ENCODE measurements around the gene FAM174B.

The FAM174B gene

DNA sequence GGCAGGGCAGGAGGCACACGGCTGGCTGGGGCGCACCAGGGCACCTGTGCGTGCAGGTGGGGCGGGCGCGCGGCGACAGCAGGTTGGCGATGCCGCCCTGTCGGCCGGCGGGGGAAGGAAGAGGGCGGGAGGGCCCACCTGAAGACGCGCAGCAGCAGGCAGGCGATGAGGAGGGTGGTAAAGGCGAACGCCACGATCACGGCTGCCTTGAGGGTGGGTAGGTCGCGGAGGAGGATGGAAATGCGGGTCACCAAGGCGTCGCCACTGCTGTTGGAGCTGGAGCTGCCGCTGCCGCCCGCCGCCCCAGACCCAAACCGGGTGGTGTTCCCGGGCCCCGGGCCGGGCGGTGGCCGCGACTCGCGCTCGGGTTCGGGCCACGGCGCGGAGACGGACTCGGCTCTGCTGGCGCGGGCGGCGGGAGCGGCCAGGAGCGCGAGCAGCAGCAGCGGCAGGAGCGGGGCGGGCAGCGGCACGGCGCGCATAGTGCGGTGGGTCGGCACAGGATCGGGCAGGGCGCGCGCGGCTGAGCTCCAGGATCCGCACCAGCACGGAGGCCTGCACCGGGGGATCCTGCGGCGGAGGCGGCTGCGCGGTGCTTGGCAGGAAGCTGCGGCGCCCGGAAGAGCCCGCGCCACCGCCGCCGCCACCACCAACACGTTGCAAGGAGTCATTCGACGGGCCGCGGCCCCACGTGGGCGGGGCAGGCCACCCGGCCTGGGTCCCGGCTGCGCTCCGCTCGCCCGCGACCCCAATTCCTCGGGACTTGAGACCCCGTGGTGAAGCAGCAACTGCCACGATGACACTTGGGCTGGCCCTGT is at the start of gene FAM174B:
Gene FAM174B (minus strand): TSS at position 598 of the 818 bp plus-strand sequence.
- peaks cover 26% of the 10 kb centered on the region for H3K27me3 Mint-ChIP-seq

DNA sequence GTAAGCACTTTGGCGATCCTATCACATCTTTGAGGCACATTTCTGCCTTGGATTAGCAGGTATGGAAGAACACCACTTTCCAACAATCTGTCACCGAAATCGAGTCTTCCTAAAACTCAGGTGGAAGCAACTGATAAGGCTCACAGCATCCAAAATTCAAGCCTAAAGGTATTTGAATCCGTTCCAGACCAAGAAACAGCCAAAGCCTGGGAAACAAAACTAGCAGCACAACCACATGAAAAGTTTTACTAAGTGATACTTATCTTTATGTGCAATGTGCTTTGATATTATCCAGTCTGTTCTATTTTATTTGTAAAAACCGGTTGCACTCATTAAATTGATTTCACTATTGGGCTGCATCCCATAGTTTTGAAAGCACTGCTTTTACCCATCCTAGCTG is 40.5 kb upstream of the FAM174B start:
- no peak overlapping the region for H3K4me3 Mint-ChIP-seq
- peaks cover 2% of the 10 kb centered on the region for H3K9me3 Mint-ChIP-seq
- DNase-seq (ENCODE audit: low spot score in 2 of 2) (no peak), ATAC-seq (ENCODE audit: low read depth) (no peak)
- no peak overlapping the region for H3K27ac Mint-ChIP-seq
- H3K36me3 Mint-ChIP-seq: peaks cover 4% of the 10 kb centered on the region
- peaks cover 6% of the 10 kb centered on the region for H3K27me3 Mint-ChIP-seq
- H3K4me1 Mint-ChIP-seq: peaks cover 2% of the 10 kb centered on the region

More for the DNA sequence above, at the start of gene FAM174B:
- Mint-ChIP-seq H3K36me3 (peaks cover 2% of the 10 kb centered on the region), H3K4me3 (peak within 1 kb of the TSS; percentile 47), H3K27ac (no peak within 1 kb of the TSS), H3K4me1 (no peaks in the 10 kb centered on the region), H3K9me3 (peaks cover 2% of the 10 kb centered on the region)
- DNase-seq (ENCODE audit: low spot score in 2 of 2): no peak
- no peak for ATAC-seq (ENCODE audit: low read depth)

DNA sequence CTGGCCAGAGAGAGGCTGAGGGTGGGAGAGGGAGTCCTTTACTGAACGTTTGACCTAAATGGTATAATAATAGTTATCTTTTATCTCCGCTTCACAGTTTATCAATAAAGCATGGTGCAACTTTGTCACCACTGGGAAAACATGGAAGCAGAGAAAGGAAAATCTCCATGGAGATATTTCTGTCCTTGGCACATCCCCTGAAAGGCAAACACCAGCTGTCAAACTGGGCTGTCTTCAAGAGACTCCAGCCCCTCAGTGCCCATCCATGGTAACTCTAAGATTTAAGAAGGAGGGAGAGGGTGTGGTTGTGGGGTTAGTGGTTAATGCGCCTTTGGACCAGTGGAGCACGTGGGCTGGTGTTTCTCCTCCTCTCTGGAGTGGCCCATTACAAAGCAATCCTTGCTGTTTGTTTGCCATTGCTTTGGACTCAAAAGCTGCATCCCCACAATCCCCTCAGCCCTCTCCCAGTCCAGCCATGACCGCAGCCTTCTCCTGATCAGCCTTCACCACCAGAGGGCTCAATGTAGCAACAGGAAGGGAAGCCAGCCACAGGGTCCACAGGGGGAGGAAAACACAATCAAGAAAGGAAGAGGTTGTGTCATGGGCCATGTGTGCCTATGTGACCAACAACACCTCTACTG is 38.2 kb upstream of the FAM174B start:
- peaks cover 3% of the 10 kb centered on the region for H3K36me3 Mint-ChIP-seq
- H3K27me3 Mint-ChIP-seq: peaks cover 6% of the 10 kb centered on the region
- ATAC-seq (ENCODE audit: low read depth): no peak
- peaks cover 6% of the 10 kb centered on the region for H3K9me3 Mint-ChIP-seq
- no peak for DNase-seq (ENCODE audit: low spot score in 2 of 2)
- no peak overlapping the region for H3K27ac Mint-ChIP-seq
- no peak overlapping the region for H3K4me3 Mint-ChIP-seq
- H3K4me1 Mint-ChIP-seq: peaks cover 2% of the 10 kb centered on the region

DNA sequence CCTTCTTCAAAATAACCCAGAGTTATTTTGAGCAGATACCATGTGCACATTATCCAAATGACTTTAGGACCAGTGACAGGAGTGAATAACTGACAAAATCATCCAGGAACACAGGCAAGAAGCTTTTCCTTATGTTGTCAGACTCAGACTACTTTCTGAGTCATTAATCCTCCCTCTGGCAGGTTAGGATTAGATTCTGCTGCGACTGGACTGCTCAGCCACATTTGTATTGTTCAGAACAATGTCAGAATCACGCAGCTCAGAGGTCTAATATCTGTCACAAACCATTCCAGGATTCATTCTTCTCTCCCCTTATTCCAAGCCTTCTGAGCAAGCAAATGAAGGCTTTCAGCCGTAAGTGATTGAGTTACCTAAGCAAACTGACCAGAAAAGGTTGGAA is 34.8 kb upstream of the FAM174B start:
- Mint-ChIP-seq H3K4me3 (no peak overlapping the region), H3K9me3 (peaks cover 13% of the 10 kb centered on the region), H3K27me3 (peaks cover 2% of the 10 kb centered on the region), H3K4me1 (peaks cover 2% of the 10 kb centered on the region), H3K36me3 (peaks cover 7% of the 10 kb centered on the region), H3K27ac (no peak overlapping the region)
- no peak for ATAC-seq (ENCODE audit: low read depth)
- DNase-seq (ENCODE audit: low spot score in 2 of 2): no peak

DNA sequence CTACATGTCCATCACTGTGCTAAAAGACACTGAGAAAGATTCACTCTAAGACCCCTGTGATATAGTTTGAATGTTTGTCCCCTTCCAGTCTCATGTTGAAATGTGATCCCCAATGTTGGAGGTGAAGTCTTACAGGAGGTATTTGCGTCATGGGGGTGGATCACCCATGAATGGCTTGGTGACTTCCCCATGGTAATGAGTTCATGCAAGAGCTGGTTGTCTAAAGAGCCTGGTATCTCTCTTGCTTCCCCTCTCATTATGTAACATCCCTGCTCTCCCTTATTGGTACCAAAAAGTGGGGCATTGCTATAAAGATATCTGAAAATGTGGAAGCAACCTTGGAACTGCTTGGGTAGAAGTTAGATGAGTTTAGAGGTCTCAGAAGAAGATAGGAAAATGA is 32.2 kb upstream of the FAM174B start:
- H3K36me3 Mint-ChIP-seq: peaks cover 7% of the 10 kb centered on the region
- ATAC-seq (ENCODE audit: low read depth): no peak
- no peak for DNase-seq (ENCODE audit: low spot score in 2 of 2)
- H3K27ac Mint-ChIP-seq: no peak overlapping the region
- H3K27me3 Mint-ChIP-seq: peaks cover 10% of the 10 kb centered on the region
- no peaks in the 10 kb centered on the region for H3K4me1 Mint-ChIP-seq
- H3K4me3 Mint-ChIP-seq: no peak overlapping the region
- peaks cover 13% of the 10 kb centered on the region for H3K9me3 Mint-ChIP-seq

DNA sequence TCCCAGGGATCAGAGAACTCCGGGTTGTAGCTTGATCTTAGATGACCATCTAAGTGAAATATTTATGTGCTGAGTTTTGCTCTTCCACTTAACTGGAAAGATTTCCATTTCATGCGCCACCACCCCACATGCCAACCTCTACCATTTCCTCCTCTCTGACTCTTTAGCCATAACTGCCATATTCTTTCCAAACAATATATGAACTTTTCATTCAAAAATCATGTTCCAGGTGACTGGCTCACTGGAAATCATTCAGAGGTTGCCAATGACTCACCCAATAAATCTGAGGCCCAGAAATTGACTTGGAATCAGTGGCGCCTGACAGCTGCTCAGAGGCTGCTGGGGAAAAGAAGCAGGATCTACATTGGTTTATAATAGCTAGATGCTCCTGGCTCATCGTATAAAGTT is 31.6 kb upstream of the FAM174B start:
- H3K9me3 Mint-ChIP-seq: peaks cover 13% of the 10 kb centered on the region
- ATAC-seq (ENCODE audit: low read depth) (no peak), DNase-seq (ENCODE audit: low spot score in 2 of 2) (no peak)
- peaks cover 10% of the 10 kb centered on the region for H3K27me3 Mint-ChIP-seq
- no peak overlapping the region for H3K4me3 Mint-ChIP-seq
- no peaks in the 10 kb centered on the region for H3K4me1 Mint-ChIP-seq
- peaks cover 7% of the 10 kb centered on the region for H3K36me3 Mint-ChIP-seq
- no peak overlapping the region for H3K27ac Mint-ChIP-seq

DNA sequence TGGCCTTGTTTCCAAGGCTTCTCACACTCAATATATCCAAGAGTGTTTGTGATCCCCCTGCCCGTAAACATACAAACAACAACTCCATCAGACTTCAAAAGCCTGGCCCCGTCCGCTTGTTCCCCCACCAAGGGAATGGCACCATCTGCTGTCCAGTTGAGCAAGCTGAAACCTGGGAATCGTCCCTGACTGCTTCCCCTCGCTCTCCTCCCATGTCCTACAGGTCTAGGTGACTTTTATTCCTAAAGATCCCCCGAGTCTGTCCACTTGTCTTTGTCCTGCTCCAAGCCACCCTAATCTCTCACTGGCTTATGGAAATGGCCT is 27.9 kb upstream of the FAM174B start:
- H3K4me3 Mint-ChIP-seq: no peak overlapping the region
- ATAC-seq (ENCODE audit: low read depth) (no peak), DNase-seq (ENCODE audit: low spot score in 2 of 2) (no peak)
- no peak overlapping the region for H3K27ac Mint-ChIP-seq
- H3K9me3 Mint-ChIP-seq: peaks cover 8% of the 10 kb centered on the region
- no peaks in the 10 kb centered on the region for H3K4me1 Mint-ChIP-seq
- H3K36me3 Mint-ChIP-seq: peaks cover 7% of the 10 kb centered on the region
- H3K27me3 Mint-ChIP-seq: peaks cover 13% of the 10 kb centered on the region

DNA sequence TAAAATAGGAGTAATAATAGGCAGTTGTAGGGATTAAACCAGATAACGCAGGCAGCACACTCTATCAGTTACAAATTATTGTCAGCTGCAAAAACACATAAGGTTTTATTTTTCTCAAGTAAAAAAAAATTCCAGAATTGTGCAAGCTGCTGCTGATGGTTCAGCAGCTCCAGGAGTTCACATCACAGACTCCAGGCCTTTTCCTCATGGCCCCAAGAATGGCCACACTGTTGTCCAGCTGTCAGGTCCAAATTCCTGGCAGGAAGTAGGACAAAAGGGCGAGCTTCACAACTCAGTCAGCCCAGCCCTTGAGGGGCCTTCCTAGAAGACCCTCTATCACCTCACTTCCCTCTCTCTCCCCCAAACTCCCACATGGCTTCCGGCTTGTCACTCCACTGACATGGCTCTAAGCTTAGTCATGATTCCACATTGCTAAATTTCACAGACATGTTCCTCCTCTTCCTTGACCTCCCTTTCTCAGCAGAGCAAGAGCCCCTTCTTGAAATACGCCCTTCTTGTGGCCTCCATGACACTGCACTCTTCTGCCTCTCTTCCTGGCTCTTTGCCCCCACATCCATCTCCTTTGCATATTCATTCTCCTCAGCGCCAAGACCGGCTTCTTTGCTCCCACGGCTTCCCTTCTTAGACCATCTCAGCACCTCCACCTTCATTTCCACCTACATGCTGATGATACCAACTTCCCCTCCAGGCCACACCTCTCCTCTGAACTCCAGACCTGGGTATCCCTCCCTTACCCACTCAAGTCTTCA is 27.4 kb upstream of the FAM174B start:
- ATAC-seq (ENCODE audit: low read depth): no peak
- H3K27me3 Mint-ChIP-seq: peaks cover 19% of the 10 kb centered on the region
- H3K36me3 Mint-ChIP-seq: peaks cover 3% of the 10 kb centered on the region
- H3K4me1 Mint-ChIP-seq: no peaks in the 10 kb centered on the region
- H3K9me3 Mint-ChIP-seq: peaks cover 3% of the 10 kb centered on the region
- no peak for DNase-seq (ENCODE audit: low spot score in 2 of 2)
- H3K4me3 Mint-ChIP-seq: no peak overlapping the region
- H3K27ac Mint-ChIP-seq: no peak overlapping the region

DNA sequence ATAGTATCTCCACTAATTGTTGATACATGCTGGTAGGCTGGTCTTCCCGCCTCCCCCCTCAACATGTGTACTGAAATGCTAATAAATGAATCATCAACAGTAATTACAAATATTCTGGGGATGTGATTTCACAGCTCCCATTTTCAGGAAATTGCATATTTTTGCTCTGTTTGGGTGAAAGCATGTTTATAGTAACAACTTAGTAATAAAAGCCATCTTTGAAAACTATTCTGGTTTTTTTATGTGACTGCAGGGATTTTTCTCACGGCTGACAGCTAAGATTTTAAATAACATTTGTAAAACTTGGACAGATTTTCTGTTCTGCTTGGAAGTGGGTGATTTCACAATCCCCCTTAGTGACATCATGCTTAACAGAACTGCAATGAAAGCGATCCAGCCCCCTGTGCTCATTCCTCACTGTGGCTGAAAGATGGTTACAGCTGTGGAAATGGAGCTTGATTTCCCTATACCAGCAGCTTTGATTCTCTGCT is 25.6 kb upstream of the FAM174B start:
- peaks cover 22% of the 10 kb centered on the region for H3K27me3 Mint-ChIP-seq
- DNase-seq (ENCODE audit: low spot score in 2 of 2): no peak

DNA sequence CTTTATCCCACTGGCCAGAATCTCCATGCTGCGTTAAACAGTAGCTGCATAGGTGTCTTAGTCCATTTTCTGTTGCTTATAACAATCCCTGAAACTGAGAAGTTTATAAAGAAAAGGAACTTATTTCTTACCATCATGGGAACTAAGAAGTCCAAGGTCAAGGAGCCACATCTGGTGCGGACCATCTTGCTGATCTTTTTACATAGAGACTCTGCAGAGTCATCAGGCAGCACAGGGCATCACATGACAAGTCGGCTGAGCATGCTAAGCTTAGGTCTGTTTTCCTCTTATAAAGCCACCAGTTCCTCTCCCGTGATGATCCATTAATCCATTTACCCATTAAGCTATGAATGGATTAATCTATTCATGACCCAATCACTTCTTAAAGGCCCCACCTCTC is 22.4 kb upstream of the FAM174B start:
- H3K27me3 Mint-ChIP-seq: peaks cover 15% of the 10 kb centered on the region
- no peak overlapping the region for H3K27ac Mint-ChIP-seq
- H3K4me1 Mint-ChIP-seq: no peaks in the 10 kb centered on the region

More for the DNA sequence above, 25.6 kb upstream of the FAM174B start:
- Mint-ChIP-seq H3K4me1 (no peaks in the 10 kb centered on the region), H3K4me3 (no peak overlapping the region), H3K36me3 (no peaks in the 10 kb centered on the region), H3K27ac (no peak overlapping the region), H3K9me3 (peaks cover 2% of the 10 kb centered on the region)
- ATAC-seq (ENCODE audit: low read depth): no peak

DNA sequence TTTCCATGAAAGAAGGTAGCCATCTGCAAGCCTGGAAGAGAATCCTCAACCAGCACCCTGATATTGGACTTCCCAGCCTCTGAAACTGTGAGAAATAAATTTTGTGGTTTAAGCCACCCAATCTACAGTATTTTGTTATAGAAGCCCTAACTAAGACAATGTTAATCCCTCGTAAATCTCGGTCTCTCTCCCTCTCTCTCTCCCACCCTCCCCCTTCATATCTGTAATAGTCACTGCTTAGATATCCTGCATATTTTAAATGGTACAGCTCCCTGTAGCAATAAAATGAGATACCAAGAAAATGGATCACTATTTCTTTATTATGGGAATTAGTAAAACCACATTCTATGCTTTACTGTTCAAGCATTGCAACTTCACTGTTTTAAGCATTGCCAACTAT is 21.0 kb upstream of the FAM174B start:
- Mint-ChIP-seq H3K27me3 (peaks cover 14% of the 10 kb centered on the region), H3K4me3 (no peak overlapping the region), H3K36me3 (no peaks in the 10 kb centered on the region), H3K4me1 (no peaks in the 10 kb centered on the region), H3K9me3 (peaks cover 2% of the 10 kb centered on the region), H3K27ac (no peak overlapping the region)
- ATAC-seq (ENCODE audit: low read depth) (no peak), DNase-seq (ENCODE audit: low spot score in 2 of 2) (no peak)

More for the DNA sequence above, 22.4 kb upstream of the FAM174B start:
- DNase-seq (ENCODE audit: low spot score in 2 of 2) (no peak), ATAC-seq (ENCODE audit: low read depth) (no peak)
- Mint-ChIP-seq H3K36me3 (no peaks in the 10 kb centered on the region), H3K9me3 (peaks cover 2% of the 10 kb centered on the region), H3K4me3 (no peak overlapping the region)

DNA sequence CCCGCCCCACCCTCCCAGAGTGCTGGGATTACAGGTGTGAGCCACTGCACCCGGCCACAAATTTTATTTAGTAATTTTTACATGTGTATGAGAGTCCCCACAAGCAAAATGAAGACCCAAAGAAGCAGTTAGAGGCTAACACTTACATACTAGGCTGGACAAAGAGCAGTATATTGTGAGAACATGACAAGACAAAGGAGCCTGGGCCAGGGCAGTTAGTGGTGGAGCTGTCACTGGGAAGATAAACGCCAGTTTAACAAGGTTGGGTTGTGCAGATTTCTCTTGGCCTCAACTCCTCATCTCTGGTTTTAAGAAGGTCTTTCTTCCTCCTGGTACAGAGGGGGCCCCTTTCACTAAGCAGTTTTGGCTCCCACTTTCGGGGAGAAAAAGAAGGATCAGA is 19.9 kb upstream of the FAM174B start:
- Mint-ChIP-seq H3K9me3 (peaks cover 2% of the 10 kb centered on the region), H3K27ac (no peak overlapping the region), H3K4me1 (no peaks in the 10 kb centered on the region), H3K27me3 (peaks cover 14% of the 10 kb centered on the region), H3K4me3 (no peak overlapping the region), H3K36me3 (no peaks in the 10 kb centered on the region)
- DNase-seq (ENCODE audit: low spot score in 2 of 2) (no peak), ATAC-seq (ENCODE audit: low read depth) (no peak)

DNA sequence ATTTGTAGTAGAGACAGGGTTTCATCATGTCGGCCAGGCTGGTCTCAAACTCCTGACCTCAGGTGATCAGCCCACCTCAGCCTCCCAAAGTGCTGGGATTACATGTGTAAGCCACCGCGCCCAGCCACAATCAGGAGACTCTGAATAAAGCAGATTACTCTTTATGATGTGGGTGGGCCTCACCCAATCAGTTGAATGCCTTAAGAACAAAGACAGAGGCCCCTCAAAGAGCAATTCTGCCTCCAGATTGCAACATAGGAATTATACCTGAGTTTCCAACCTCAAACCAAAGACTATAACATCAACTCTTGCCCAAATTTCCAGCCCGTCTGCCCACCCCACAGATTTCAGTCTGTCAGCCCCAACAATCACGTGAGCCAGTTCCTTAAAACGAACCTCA is 18.8 kb upstream of the FAM174B start:
- H3K27ac Mint-ChIP-seq: no peak overlapping the region
- peaks cover 2% of the 10 kb centered on the region for H3K9me3 Mint-ChIP-seq
- peaks cover 13% of the 10 kb centered on the region for H3K27me3 Mint-ChIP-seq
- H3K36me3 Mint-ChIP-seq: no peaks in the 10 kb centered on the region
- DNase-seq (ENCODE audit: low spot score in 2 of 2) (no peak), ATAC-seq (ENCODE audit: low read depth) (no peak)
- no peaks in the 10 kb centered on the region for H3K4me1 Mint-ChIP-seq
- H3K4me3 Mint-ChIP-seq: no peak overlapping the region

DNA sequence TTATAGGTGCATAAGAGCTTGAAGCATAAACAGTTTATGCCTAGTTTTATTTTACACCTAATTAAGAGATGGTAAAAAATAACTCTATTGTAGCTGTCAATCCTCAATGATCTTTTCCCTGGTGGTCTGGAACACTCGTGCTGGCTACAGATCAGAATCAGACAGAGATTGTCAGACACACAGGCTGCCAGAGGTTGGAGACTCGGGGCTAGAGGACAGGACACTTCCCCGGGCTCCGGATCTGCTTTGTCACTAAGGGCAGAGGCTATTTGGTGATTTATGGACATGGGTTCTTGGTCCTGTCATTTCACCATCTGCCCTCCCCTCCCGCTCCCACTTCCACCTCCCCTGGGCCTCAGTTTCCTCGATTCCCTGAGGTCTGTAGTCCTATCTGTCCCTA is 16.5 kb upstream of the FAM174B start:
- Mint-ChIP-seq H3K36me3 (peaks cover 1% of the 10 kb centered on the region), H3K27ac (no peak overlapping the region), H3K4me3 (no peak overlapping the region), H3K9me3 (peaks cover 2% of the 10 kb centered on the region), H3K4me1 (no peaks in the 10 kb centered on the region), H3K27me3 (peaks cover 10% of the 10 kb centered on the region)
- DNase-seq (ENCODE audit: low spot score in 2 of 2) (no peak), ATAC-seq (ENCODE audit: low read depth) (no peak)
